ENCODE measurements around the gene CDKN2A.

Gene CDKN2A

DNA sequence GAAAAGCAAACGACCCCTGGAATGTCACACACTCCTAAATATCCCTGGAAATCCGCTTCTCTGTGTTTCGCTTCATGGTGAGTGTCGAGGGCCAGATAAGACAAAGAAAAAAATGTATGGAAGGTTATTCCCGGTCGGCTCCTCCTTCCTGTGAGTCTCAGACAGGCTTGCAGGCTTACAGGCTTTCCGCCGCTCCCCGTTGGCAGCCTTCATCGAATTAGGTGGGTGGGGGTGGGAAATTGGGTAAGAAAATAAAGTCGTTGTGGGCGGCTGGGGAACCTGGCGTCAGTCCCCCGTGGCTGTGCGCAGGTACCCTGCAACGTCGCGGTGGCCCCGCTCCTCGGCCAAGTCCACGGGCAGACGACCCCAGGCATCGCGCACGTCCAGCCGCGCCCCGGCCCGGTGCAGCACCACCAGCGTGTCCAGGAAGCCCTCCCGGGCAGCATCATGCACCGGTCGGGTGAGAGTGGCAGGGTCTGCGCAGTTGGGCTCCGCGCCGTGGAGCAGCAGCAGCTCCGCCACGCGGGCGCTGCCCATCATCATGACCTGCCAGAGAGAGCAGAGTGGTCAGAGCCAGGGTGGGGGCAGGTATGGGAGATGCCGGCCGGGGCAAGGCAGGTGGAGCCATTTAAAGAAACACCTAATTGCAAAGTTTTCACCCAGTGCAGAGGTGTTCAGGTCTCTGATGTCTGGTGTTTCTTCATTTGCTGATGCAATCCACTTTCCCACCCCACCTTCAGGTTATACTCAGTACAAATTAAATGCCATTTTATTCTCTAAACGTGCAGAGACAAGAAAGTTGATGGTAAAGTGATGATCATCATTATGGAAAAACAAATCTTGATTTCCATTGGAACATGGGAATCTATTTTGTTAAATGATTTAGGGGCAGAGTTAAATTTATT lies 11.8 kb upstream of the CDKN2A start:
- no peak for DNase-seq (ENCODE audit: low read depth)

DNA sequence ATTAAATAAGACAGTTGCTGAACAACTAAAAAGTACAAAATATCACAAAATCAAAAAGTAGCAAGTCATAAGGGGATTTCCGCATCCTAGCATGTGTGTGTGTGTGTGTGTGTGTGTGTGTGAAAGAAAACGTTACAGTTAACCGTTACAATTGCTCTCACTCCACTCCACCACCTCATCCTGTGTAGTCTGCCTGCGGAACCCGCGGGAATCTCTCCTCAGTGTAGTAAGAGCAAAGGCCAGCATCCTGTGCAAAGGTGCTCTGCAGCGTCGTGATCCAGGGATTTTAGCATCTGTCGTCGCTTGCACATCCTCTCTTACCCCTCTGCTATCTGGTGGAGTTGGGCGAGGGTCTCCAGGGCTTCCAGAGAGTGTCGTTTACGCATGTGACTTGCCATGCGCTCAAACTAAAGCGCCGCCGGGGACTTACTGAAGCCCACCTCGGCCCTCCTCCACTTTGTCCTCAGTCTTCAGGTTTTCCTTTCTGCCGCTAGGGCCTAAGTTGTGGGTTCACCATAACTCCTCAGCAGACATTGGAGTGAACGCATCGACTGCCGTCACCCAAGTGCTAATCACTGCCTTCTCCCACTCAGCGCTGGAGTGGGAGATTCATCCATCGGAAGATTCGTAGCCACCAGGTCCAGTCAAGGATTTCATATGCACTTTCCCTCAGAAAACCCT lies 11.0 kb upstream of the CDKN2A start:
- DNase-seq (ENCODE audit: low read depth) = no peak

DNA sequence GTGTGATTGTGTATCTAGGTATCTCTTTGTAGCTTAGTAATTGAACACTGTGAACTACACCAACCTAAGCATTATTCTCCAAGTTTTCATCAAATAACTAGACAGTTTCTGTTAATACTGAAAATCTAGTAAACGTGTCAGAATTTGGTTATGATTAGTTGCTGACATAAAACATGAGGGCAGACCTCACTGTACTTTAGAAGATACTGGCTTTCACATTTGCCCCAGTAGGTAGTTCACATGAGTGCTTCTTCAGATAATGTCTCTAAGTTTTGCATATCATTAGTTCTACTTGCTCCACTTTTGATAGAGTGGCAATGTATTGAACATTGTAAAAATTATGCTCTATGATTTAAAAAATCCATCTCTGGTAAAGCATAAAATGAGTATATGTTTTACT lies 7.8 kb upstream of the CDKN2A start:
- no peak for DNase-seq (ENCODE audit: low read depth)

DNA sequence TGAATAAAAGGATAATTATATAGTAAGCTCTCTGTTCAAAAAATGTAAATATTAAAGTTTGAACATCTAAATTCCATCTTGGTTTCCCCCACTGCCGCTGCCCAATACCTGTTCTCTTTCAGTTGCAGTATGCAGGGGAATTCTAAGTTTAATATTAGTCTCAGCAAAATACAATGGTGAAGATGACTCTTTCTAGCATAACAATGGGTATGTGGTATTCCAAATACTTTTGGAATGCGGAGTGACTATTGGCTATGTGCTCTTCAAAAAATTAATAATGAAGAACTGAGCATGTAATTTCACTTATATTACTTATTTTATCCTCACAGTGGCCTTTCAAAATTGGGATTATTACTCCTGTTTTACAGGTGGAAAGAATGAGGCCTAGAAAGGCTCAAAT lies 3.8 kb upstream of the CDKN2A start:
- no peak for DNase-seq (ENCODE audit: low read depth)

DNA sequence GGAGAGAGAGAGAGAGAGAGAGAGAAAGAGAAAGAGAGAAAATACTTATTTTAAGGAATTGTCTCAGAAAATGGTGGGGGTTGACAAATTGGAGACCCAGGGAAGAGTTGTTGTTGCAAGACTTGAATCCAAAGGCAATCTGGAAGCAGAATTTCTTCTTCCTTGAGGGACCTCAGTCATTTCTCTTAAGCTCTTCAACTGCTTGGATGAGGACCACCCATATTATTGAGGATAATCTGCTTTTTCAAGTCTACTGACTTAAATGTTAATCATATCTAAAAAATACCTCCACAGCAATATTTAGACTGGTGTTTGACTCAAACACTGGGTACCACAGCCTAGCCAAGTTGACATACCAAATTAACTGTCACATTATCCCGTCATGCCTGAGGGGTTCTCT lies 3.3 kb upstream of the CDKN2A start:
- DNase-seq (ENCODE audit: low read depth) = no peak

DNA sequence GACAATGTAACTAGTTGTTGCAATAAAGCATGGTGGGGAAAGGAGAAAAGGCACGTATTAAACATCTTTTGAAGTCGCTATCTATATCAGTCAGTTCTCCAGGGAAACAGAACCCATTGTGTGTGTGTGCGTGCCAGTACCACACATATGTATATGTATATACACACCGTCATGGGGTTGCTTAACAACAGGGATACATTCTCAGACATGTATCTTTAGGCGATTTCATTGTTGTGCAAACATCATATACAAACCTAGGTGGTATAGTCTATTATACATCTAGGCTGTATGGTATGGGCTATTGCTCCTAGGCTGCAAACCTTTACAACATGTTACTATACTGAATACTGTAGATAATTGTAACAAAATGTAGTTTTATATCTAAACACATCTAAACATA lies 2.7 kb upstream of the CDKN2A start:
- no peak for DNase-seq (ENCODE audit: low read depth)

DNA sequence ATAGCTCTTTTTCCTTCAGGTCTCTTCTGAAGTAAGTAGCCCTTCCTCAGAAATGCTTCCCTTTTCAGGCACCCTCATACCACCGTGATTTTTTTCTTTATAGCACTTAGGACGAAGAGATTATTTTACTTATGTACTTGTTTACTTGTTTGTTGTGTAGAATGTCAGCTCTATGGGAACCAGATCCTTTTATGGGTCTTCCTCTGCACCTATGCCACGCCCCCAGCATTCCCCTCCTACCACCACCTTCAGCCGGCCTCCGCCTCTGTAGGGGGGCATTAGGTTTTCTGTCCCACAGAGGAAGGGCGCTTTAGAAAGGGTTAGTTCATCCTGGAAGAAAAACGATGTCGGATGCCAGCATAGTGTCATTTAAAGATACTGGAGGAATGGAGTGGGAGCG lies 2.2 kb upstream of the CDKN2A start:
- DNase-seq (ENCODE audit: low read depth) = no peak

DNA sequence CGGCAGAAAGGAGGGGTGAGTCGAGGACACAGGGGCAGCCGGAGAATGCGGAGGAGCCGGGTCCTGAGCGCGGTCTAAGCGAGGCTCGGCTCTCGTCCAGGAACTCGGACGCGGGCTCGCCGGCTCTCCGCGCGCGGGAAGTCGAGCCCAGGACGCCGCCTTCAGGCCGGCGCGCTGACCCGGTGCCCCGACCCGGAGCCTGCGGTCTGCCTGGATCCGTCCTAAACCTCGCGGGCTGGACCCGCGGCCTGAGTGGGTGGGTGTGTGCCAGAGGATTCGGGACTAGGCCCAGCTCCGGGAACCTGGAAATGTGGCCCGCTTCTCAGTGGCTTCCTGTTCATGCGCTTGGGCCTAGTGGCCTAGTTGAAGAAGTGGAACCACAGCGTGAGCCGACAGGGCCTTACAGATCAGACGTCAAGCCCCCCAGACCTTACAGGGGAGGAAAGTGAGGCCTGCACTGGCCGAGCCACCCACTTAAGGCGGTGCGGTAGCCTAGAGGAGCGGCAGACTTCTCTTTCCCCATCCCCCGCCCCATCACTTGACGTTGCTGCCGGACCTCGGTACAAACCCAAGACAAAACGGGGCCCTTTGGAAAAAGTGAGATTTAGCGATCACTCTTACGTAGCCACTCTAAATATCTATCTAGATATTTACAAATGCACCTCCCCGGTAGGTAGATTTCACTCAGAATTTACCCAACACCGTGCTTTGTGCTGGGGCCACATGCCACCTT lies 1.6 kb upstream of the CDKN2A start:
- DNase-seq (ENCODE audit: low read depth) = no peak

DNA sequence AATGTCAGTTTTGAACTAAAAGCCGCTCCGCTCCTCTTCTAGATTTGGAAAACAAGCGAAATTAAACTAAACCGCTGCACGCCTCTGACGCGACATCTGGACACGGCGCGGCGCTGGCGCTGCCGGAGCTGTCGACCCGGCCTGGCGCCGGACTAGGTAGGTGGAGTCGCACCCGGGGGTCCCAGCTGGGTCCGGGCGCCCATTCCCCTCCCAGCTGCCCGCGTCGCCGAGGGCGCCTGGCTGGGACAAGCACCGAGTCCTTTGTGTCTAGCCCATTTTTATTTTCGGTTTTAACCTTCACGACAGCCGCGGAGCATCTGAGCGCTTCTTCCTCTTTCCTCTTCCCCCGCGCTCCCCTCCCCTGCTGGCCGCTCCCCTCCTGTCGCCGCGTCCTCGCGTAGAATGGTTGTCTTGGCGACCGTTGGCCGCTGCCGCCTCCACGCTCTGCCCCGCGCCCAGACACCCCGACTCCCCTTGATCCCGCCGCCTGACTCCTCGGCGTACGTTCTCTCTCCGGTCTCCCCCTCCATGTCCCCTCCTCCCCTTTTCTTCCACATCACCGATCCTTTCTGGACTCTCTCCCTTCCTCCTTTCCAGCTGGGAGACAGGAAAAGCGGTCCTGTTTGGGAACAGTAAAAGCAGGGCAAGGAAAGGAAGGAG lies 944 bp upstream of the CDKN2A start:
- no peak for DNase-seq (ENCODE audit: low read depth)

DNA sequence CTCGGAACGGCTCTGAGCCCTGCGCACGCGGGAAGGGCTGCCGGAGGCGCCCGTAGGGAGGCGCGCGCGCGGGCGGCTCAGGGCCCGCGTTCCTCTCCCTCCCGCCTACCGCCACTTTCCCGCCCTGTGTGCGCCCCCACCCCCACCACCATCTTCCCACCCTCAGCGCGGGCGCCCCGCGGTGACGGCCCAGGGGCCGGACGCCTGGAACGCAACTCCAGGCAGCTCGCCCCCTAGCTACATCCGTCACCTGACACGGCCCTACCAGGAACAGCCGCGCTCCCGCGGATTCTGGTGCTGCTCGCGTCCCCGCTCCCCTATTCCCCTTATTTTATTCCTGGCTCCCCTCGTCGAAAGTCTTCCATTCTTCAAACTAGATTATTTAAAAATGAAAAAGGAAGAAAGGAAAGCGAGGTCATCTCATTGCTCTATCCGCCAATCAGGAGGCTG lies 389 bp upstream of the CDKN2A start, which contains the start of gene CDKN2B-AS1:
Gene CDKN2B-AS1, plus strand, starts transcription at position 236 of the 450 bp plus-strand sequence.
- DNase-seq (ENCODE audit: low read depth) = no peak

DNA sequence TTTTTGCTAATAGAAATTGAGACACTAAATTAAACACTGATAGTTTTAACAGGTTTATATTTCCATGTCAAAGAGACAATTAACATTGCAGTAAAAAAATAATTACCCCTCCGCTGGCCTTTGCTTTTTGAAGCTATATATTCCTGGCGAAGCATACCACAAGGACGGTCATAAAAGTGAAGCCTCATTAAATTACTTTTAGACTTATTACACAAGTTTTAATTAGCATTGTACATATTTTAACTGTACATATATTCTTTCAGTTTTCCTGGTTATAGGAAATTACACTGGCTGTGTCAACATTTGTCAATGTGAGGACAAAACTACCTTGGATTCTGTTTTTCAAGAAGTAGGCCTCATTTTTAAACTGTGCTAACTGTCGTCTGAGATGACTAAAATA lies 1.2 kb downstream of the CDKN2A start:
- DNase-seq (ENCODE audit: low read depth) = no peak

DNA sequence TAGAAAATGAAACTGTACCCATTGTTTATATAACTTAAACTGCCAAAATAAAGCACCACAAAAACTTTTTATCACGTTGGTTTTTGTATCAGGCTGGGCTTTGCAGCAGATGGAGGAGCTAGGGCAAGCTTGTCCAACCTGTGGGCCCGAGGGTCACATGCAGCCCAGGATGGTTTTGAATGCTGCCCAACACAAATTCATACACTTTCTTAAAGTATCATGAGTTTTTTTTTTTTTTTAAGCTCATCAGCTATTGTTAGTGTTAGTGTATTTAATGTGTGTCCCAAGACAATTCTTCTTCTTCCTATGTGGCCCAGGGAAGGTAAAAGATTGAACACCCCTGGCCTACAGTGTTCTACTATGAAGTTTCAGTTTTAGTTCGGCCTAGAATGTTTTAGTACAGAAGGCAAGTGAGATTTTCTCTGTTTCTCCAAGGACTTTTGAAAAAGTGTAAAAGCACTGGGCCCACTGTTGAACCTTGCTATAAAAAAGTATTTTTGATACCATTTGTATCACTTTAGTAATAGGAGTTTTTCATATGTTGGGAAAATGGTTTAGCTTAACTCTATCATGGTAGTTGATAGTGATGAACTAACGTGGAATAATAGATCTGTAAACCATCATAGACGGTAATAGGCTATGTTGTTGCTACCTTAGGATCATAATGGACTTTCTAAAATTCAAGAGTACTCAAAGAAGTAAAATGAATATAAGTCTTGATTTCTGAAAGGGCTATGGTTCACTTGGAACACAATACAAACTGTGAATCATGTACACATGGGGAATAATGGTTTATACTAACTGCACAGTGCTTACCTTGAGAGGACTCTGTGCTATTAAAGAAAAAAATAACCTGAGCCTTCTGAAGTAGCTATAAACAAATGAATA lies 2.9 kb downstream of the CDKN2A start:
- DNase-seq (ENCODE audit: low read depth) = no peak

DNA sequence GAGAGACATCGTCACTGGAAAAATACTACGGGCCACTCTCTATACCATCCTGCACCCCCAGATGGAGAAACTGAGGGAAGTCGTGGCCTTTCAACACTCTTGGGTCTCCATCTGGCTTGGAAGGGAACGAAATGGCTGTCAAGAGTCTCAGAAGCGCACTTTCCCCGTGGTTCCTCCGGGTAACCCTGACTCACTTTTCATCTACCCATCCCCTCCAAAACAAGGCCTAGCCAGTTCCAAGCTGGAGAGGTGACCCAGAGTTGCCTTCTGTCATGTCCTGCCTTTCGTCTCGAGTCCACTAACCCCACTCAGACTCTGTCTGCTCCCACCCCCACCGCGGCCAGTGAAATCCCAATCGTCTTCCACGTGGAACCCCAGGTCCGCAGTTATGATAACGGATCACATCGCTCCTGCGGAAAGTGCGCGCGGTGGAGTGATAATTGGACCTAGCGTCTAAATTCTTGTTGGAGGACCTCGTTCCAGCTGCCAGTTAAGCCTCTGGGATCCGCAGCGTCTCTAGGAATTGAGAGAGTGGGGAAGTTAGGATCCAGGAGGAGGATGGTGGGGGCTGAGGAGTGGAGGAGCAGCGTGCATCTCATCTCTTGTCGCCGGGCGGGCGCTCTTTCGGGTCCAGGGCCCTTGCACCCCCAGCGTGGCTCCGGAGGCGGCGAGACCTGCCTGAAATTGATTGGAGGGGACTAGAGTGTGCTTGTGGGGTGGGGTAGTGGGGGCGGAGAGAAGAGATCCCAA lies 4.6 kb downstream of the CDKN2A start:
- DNase-seq (ENCODE audit: low read depth) = no peak

DNA sequence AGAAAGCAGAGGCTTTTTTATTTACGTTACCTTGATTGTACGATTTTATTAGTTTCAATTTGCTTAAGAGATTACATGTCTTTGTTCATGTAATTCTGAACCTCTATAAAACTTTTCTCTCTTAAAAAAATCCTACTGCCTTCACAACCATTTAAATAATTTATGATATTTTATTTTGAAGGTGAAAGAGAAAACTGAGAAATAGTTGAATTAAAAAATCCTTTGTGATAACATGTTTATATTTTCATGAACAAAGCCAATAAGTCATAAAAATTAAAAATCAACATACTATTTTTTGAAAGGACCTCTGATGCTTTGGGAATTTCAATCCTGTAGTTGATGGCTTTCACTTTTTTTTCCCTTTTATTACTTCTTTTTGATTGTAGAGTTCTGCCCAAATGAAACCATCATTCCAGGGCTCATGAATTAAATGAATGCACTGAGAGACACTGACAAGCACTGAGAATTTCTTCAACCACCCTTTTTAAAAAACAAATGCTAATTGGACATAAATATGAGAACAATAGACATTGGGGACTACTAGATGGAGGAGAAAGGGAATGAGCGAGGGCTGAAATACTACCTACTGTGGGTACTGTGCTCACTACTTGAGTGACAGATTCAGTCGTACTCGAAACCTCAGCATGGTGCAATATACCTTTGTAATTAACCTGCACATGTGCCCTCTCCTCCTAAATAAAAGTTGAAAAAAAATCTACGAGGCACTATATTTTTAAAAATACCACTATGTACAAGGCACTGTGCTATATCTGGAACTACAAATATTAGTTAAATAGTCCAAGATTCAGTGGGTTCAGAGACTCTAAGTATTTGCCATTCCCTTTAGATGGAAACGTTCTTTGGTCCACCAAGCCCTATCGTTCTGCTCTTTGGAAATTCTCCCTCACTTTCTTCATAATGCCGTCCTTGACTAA lies 5.9 kb downstream of the CDKN2A start:
- no peak for DNase-seq (ENCODE audit: low read depth)

DNA sequence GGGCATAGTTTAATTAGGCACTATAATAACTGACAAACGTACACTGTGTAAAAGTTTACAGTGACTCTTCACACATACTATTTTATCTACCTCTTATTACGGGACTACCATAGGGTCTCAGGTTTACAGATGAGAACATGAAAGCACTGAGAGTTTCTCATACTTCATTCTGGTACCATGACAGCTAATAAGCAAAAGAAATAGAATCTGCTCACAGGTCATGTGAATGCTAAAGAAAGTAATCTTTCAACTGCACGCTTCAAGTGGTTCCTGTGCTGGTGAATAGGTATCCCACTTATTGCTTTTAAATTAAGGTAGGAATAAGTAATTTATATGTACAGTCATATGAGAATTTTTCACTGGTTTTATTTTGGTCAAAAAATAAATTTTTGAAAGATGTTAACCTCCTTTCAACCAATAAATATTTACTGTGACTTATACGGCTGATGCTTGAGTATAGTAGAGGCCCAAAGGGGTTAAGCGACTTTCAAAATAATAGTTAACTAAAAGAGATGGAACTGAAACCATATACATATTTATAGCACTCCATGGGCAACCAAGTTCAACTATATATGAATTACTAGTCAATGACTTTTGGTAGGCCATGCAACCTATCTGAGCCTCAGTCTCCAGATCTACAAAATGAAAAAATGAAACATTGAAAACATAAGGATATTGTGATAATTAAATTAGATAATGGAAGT lies 8.1 kb downstream of the CDKN2A start:
- DNase-seq (ENCODE audit: low read depth) = no peak

DNA sequence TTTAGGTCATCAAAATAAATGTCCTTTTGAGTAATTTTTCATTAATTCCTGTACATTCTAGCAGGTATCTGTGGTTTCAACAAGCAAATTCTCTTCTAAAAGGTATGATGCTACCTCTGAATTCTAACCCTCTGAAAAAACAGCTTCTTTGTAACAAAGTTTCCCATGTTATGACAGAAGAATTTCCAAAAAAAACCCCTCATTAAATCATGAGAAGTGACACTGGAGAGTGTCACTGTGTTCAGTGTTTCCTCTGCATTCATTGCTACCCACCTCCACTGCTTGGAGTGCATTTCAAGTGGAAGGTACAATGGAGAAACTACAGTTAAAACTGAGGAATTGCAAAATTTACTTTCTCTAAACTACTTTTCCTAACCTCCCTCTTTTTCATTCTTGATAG lies 10.1 kb downstream of the CDKN2A start:
- DNase-seq (ENCODE audit: low read depth) = no peak

DNA sequence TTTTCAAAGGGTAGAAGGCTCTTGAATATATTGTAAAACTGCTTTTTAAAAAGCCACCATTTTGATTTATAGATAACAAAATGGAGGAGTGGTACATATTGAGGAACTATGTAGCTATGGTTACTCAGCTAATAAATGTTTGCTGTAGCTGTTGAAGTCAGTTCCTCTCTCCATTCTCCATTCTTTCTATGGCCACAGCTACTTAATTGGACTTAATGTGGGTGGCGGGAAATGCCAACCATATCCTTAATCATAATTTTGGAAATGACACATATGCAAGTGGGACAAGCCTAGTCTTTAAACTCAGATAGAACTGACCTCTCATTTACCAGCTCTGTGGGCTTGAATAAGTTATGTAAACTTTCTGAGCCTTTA lies 10.6 kb downstream of the CDKN2A start:
- DNase-seq (ENCODE audit: low read depth) = no peak

DNA sequence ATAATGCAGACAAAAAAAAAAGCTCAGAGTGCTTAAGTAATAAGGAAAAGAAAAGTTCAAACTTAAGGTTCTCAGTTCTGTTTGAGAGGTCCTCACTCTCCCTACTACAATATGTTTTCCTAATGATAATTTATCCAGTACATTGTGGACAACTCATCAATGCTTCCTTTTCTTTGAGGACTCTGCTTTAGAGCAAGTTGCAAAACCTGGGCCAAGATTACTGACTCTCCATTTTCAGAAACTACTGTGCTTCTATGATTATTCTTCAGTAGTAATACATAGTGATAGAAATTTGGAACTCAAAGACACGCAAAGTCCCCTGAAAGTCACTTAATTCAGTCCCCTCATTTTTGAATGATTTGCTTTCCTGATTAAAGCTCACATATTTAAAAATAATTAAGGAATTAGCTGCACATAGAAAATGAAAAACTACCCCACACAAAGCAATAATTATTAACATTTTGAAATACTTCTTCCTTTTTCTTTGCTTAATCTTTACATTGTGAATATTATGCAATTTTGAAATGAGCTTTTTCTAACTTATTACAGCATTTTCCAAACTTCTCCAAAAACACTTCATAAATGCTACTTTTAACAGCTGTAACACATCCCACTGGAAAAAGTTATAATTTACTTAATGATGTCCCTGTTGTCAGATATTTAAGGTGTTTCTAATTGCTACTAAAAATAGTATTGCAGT lies 11.2 kb downstream of the CDKN2A start:
- DNase-seq (ENCODE audit: low read depth) = no peak
